NCI-H1930 (cell line): ENCODE data around the gene ODF2L.

Experiments
- DNase-seq, 2 experiments: peaks; one replicate each; lab custom pipeline; 2025; lab: John Stamatoyannopoulos, UW

The ODF2L gene

GRCh38 chr1:86305731-86306130 lies 90.4 kb downstream of the ODF2L start:
- no peak for DNase-seq

GRCh38 chr1:86303041-86303690 lies 93.0 kb downstream of the ODF2L start:
- no peak for DNase-seq
